ENCODE data around the gene KIF5A.
"Not testable (repeated sequence)": the region's sequence is repeated elsewhere in the genome, so short reads cannot be mapped to it uniquely, and the experiment has no call there.

KIF5A gene

DNA sequence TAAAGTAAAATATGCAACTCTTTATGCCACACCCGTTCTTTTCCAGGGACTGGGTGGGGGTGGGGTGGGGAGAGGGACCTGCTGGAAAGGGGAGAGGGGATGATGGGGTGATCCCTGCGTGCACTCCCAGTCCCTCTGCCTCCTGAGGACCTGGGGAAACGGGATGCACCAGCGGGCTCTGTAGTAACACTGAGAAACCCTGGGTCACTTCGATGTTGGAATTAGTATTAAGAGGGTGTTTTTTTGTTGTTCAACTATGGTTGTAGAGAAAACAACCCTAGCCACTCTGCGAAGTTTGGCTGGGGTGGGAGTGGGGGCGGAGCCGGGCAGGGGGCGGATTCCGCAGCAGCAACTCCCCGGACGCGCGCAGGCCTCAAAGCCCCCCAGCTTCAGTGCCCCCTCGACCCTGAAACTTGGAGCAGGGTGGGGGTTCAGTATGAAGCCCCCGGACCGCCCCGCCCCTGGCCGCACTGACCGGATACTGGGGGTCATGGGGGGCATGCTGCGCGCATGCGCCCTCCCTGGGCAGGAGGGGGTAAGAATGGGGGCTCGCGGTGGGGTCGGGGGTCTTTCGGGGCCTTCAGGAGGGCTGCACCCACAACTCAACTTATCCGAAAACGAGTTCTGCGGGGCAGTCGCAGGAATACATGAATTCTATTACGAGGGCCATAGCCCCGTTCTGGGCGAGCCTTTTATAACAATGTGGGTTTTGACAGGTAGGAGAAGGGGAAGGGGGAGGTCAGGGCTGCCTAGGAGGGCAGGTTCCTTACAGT is 60.1 kb downstream of the KIF5A start:
- DNase-seq, result no peak

GRCh38 chr12:57610554-57611107 is 60.8 kb downstream of the KIF5A start:
- DNase-seq, result no peak

DNA sequence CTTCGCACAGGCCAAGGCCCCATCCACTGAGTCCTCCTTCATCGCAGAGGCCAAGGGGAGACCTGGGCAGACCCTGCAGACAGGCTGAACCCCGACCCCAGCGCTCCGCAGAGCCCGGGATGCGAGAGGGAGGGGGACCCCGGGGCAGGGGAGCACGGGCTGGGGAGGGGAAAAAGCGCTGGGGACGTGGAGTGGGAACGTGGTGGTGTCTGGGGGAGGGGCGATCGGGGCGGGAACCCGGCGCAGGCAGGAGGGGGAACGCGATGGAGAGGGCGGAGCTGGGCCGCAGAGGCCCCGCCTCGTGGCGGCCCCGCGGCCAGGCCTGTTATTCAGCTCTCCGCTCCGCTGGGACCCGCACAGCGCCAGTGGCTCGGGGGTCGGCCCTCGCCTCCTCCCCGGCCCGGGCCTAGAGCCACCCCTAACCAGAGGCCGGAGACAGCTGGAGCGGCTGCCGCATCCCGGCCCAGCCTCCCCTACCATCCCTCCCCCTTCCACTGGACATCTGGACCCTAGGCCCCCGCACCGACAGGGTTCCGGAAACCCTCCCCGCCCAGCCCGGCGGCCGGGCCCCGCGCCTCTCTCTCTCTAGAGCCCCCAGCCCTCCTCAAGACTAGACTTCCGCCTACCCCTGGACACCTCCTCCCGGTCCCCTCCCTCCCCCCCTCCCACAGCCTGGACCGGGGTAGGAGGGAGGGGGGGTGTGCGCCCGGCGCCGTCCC is 61.4 kb downstream of the KIF5A start, which contains the start of gene ARHGEF25:
ARHGEF25 (plus strand) TSS at position 328 of the 719 bp plus-strand sequence. CDS start 460 bp downstream, outside the sequence.
- peak; percentile 56 for DNase-seq

DNA sequence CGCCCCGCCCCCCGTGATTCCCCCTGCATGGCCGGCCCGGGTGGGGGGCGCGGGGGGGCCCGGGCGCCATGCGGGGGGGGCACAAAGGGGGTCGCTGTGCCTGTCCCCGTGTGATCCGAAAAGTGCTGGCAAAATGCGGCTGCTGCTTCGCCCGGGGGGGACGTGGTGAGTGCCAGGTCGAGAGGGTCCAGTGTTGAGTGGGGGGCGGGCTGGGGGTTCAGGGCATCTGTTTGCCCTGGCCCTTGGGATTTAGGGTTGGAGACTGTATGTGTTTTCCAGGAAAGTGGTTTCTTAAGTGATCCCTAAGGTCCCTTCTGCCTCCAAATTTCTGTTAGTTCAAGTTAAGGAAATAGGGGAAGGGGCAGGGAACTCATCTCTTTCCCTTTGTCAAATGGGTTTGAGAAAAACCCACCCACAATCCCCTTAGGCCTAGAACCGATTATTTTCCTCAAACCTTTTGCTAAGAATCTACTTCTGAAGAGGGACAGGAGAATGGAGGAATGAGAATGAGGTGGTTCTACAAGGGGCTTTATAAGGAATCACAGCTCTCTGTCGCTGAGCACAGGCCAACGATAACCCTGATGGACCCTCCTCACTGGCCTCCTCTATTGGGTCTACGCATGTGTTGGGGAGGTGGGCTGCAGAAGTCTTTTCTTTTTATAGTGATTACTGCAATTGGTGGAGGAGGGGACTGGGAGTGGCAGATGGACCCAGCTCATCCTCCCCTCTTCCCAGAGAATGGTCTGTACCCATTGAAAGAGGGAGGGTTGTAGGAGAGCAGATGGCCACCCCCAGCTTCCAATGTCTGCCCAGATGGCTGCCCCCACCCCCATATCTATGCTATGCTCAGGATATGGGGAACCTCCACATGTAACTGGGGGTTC is 62.2 kb downstream of the KIF5A start:
- no peak for DNase-seq

DNA sequence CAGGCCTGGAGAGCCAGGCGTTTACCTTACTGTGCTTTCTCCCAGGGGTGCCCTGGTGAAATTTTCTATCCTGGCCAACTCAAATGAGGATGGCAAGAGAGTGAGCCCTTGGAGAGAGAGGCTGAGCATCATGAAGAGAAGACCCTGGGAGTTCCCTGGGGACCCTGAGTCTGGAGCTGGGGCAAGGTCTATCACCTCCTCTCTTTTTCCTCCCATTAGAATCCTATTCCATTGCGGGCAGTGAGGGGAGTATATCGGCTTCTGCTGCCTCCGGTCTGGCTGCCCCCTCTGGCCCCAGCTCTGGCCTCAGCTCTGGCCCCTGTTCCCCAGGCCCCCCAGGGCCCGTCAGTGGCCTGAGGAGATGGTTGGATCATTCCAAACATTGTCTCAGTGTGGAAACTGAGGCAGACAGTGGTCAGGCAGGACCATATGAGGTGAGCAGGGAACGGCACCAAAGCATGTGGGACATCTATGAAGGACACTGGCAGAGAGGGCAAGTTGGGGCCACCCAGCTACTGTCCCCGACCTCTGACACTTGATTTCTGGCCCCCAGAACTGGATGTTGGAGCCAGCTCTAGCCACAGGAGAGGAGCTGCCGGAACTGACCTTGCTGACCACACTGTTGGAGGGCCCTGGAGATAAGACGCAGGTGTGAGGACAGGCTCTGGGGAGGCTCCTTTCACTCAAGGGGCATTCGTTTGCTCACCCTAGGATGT is 63.0 kb downstream of the KIF5A start:
- no peak for DNase-seq

DNA sequence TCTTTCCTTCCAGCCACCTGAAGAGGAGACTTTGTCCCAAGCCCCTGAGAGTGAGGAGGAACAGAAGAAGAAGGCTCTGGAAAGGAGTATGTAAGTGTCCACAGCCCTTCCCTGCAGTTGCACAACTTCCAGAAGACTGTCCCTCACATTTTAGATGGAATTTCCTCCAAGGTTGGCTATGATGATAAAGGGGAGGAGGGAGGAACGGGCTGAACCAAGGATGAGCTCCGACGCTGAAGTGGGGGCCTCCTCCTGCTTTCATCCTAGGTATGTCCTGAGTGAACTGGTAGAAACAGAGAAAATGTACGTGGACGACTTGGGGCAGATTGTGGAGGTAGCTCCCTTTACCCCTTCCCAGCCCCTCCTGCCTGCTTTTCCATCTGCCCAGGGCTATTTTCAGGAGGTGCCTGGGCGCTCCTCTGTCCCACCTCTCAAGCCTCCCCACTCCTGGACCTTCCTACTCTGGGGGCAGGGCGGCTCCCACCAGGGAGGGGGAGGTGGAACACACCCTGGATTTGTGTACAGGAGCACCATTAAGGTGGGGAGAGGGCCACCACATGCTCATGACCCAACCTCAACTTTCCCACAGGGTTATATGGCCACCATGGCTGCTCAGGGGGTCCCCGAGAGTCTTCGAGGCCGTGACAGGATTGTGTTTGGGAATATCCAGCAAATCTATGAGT is 63.7 kb downstream of the KIF5A start:
- no peak for DNase-seq

GRCh38 chr12:57614178-57614947 is 64.5 kb downstream of the KIF5A start:
- no peak for DNase-seq

DNA sequence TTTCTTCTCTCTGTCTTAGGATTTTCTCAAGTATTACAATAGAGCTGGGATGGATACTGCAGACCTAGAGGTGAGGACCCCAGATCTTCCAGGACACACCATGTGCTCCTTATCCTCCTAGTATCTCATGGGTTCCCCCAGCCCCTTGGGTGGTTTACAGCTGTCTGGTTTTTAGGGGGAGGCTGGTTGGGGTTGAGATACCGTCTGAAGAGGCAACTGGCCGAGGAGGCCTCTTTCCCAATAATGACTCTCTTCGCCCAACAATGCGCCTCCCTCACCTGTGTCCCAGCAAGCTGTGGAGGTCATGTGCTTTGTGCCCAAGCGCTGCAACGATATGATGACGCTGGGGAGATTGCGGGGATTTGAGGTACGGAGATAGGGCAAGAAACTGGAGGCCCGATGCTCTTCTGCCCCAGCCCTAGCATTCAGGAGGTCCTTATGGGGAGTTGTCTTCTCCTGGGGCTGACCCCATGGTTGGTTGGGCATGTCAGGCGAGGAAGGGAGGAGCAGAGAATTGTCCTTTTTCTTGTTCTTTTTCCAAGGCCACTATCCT is 65.2 kb downstream of the KIF5A start:
- DNase-seq, result no peak

- DNase-seq, result no peak
These were observed 65.8 kb downstream of the KIF5A start for GRCh38 chr12:57615637-57616036.

DNA sequence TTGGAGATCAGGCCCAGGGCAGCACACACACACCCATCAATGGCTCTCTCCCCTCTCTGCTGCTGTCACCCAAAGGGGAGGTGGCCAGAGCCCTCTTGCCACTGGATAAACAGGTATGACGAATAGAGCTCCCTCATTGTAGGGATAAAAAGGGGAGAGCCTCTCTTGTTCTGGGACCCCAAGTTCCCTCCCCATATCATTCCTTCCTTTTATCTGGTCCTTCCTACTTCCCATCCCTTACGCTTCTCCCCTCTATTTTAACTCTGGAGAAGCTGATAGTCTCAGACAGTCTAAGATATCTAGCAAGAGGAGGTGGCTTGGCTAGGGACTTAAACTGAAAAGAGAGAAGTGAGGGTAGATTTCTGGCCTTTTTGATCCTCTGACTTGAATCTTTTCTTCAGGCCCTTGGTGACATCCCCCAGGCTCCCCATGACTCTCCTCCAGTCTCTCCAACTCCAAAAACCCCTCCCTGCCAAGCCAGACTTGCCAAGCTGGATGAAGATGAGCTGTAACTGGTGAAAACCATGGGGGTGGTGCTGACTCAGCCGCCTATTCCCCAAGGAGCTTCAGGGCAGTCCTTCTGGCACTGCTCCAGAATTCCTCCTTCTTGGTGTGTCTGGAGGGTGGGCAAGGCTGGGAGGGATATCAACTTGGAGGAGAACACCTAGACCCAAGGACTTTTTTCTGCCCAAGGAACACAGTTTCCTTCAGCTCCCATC is 66.7 kb downstream of the KIF5A start:
- no peak for DNase-seq

GRCh38 chr12:57617942-57618341 is 68.1 kb downstream of the KIF5A start:
- DNase-seq, result no peak

DNA sequence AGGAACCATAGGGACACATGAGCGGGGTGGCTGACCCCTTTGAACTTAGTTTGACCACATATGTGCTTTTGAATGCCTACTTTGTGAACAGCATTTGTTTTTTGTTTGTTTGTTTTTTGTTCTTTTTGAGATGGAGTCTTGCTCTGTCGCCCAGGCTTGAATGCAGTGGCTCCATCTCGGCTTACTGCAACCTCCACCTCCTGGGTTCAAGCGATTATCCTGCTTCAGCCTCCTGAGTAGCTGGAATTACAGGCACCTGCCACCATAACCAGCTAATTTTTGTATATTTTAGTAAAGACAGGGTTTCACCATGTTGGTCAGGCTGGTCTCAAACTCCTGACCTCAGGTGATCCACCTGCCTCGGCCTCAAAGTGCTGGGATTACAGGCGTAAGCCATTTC is 68.6 kb downstream of the KIF5A start:
- DNase-seq, result not testable (repeated sequence)

GRCh38 chr12:57618966-57619433 is 69.2 kb downstream of the KIF5A start:
- DNase-seq, result no peak

DNA sequence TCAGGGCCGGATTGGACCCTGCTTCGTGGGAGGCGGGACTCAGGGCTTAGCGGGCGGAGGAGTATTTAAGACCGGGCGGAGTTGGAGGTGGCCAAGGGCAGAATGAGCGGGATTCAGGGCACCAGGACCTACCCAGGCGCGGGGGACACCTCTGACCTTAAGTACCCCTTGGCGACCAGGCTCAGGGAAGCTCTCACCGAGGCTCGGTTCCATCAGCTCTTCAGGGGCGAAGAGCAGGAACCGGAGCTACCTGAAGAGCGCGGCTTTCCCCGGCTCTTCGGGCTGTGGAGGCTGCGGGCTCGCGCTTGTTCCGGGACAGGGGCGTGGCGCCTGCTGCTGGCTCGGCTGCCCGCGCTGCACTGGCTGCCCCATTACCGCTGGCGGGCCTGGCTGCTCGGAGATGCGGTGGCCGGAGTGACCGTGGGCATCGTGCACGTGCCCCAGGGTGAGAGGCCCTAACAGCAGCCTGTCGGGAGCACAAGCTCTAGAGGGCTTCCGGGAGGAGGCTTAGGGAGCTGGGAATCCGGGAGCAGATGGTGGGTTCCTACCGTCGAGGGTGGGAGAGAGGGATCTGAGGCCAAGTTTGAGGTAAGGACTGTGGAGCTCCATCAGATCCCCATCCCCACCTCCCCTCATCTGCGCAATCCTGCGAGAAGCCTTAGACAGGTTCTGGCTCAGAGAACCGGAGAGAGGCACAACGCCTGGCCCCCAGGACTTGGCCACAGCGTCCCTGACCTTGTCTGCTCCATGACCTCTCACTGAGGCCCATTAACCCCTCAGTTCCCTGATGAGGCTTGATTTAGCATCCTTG is 69.8 kb downstream of the KIF5A start:
- DNase-seq, result no peak

DNA sequence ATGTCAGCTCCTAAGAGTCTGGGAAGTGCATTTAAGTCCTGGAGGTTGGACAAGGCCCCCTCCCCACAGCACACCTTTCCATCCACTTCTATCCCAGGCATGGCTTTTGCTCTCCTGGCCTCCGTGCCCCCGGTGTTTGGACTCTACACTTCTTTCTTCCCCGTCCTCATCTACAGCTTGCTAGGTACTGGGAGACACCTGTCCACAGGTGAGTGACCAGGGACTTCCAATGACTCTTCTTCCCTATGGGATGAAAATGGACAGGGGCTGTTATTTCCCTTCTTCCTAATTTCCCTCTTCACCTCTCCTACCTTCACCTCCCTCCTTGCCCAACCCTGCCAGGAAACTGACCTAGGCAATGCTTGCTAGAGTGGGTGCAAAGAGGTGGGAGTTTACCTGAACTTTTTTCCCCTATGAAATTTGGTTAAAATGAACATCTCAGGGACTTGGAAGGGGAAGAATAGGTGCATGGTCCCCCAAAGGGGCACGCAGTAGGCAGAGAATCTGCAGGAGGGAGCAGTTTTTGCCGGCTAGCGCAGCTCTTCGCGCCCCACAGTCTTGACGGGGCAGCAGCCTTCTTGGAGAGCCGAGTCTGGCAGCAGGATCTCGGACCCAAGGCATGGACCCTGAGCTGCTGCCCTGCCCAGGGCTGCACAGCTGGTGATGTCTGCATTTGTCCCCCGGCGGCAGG is 70.5 kb downstream of the KIF5A start:
- DNase-seq, result no peak

GRCh38 chr12:57620936-57621496 is 71.2 kb downstream of the KIF5A start:
- no peak for DNase-seq

DNA sequence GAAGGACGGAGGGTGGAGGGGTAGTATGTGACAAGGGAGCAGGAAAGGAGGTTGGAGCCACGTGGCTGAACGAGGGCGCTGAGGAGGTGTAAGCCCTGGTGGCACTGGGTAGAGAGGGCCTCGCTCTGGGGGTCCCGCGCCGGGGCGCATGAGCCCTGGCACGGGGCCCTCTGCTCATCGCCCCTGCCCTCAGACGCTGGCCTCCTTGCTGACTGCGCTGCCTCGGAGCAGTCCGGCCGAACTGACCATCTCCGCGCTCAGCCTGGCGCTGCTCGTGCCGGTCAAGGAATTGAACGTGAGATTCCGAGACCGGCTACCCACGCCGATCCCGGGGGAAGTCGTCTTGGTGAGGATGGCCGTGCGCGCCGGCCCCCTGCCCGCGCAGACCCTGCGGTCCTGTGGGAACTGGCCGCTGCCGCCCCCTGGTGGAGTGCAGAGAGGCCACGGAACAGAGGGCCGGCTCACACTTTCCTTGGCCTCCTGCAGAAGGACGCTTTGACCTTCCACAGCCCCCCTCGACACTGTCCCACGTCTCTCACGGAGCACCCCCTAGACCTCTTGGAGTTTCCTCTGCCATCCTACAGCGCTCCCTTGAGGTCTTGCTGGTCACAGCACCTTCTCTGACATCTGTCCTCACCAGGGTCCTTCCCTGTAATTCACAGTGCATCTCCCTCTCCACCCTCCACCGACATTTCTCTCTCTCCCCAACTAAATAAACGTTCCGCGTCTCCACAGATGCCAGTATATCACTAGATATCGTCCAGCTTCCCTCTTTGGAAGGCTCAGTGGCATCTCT is 71.9 kb downstream of the KIF5A start:
- peak; percentile 56 for DNase-seq
